ENCODE data around the gene SASH1.

DNA sequence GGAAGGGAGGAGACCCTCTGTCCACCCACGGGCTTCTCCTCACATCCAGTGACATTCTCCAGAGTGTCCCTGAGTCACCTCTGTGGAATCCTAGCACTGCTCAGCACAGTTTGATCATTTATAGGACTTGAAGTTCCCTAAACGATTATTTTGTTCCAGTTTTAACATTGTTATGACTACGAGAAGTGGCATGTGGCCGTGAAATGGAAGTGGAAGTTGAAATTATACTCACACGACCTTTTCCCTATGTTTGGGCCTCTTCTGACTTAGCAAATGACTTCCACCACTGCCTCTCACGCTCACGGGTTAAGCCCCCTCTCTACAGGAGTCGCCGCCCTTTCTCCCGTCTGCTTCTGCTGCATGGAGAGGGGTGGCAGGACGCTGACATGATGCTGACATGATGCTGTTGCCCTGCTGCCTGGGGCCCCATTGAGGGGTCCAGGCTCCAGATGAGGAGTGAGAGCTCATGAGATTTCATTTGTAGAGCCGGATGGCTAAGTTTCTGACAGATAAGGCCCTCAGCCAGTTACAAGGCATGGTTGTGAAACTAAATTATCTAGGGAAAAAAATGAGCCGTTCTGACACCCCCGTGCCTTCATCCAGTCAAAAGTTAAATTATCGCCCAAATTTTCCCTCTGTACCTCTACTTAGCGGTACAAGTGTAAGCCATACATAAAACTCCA, 250.6 kb downstream of the SASH1 start:
- TF ChIP-seq, protein P1, sequence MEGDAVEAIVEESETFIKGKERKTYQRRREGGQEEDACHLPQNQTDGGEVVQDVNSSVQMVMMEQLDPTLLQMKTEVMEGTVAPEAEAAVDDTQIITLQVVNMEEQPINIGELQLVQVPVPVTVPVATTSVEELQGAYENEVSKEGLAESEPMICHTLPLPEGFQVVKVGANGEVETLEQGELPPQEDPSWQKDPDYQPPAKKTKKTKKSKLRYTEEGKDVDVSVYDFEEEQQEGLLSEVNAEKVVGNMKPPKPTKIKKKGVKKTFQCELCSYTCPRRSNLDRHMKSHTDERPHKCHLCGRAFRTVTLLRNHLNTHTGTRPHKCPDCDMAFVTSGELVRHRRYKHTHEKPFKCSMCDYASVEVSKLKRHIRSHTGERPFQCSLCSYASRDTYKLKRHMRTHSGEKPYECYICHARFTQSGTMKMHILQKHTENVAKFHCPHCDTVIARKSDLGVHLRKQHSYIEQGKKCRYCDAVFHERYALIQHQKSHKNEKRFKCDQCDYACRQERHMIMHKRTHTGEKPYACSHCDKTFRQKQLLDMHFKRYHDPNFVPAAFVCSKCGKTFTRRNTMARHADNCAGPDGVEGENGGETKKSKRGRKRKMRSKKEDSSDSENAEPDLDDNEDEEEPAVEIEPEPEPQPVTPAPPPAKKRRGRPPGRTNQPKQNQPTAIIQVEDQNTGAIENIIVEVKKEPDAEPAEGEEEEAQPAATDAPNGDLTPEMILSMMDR (conservative IDR thresholded peaks at IDR 0.05 in 1 of 2, IDR thresholded peaks at IDR 0.05 in 1 of 2; ENCODE audit: low read depth in 1 of 2, low read length in 2 of 2): no peak
- TF ChIP-seq EZH2 (IDR thresholded peaks at IDR 0.05; ENCODE audit: low read length, missing control alignments): no peak
